T-helper 22 cell (primary cell): ENCODE data around the gene CCDC9B.

Experiments
- DNase-seq: peaks from one replicate; pipeline ENCODE4 v3.0.0-alpha.2; 2020; ENCODE audit warnings: low read depth

CCDC9B gene

GRCh38 chr15:40329804-40330203 lies 10.9 kb downstream of the CCDC9B start:
- DNase-seq = no peak

- no peak for DNase-seq
These were observed 12.0 kb downstream of the CCDC9B start for GRCh38 chr15:40328751-40329150.

GRCh38 chr15:40328176-40328575 lies 12.6 kb downstream of the CCDC9B start:
- no peak for DNase-seq

GRCh38 chr15:40327457-40327856 lies 13.3 kb downstream of the CCDC9B start:
- no peak for DNase-seq

- no peak for DNase-seq
These were observed 15.0 kb downstream of the CCDC9B start for GRCh38 chr15:40325700-40326099.

- no peak for DNase-seq
These were observed 15.6 kb downstream of the CCDC9B start for GRCh38 chr15:40325188-40325587.

- no peak for DNase-seq
These were observed 16.5 kb downstream of the CCDC9B start for GRCh38 chr15:40323953-40324937.

GRCh38 chr15:40323239-40323952 lies 17.3 kb downstream of the CCDC9B start, which contains the start of gene INAFM2:
INAFM2 (plus strand) TSS chr15:40323692; CDS start chr15:40324056, 364 bp downstream.
- DNase-seq = peak; percentile 85

GRCh38 chr15:40322531-40323238 lies 18.1 kb downstream of the CCDC9B start:
- no peak for DNase-seq

GRCh38 chr15:40320931-40321371 lies 19.8 kb downstream of the CCDC9B start:
- DNase-seq = peak; percentile 26

GRCh38 chr15:40320409-40320808 lies 20.3 kb downstream of the CCDC9B start:
- DNase-seq = no peak

GRCh38 chr15:40317580-40317979 lies 23.2 kb downstream of the CCDC9B start:
- no peak for DNase-seq

- DNase-seq = no peak
These were observed 23.8 kb downstream of the CCDC9B start for GRCh38 chr15:40316931-40317330.

GRCh38 chr15:40314723-40315276 lies 25.9 kb downstream of the CCDC9B start:
- no peak for DNase-seq

- no peak for DNase-seq
These were observed 27.0 kb downstream of the CCDC9B start for GRCh38 chr15:40313531-40314398.

GRCh38 chr15:40312370-40313158 lies 28.2 kb downstream of the CCDC9B start:
- DNase-seq = no peak

- no peak for DNase-seq
These were observed 29.7 kb downstream of the CCDC9B start for GRCh38 chr15:40310993-40311392.

- DNase-seq = no peak
These were observed 30.5 kb downstream of the CCDC9B start for GRCh38 chr15:40310001-40310959.

GRCh38 chr15:40309344-40309862 lies 31.3 kb downstream of the CCDC9B start:
- no peak for DNase-seq
